HEK293 (cell line): ENCODE measurements around the gene SNX17.

Experiments used
- MEIS1 ChIP-seq: sonication (generic); formaldehyde crosslinking; IDR thresholded peaks from 2 replicates; pipeline ENCODE4 v1.8.1; 2022; ENCODE audit warnings: missing genetic modification reagents, mild to moderate bottlenecking, borderline replicate concordance
- ZNF266 ChIP-seq: fragments of 450-650 bp; formaldehyde crosslinking; IDR thresholded peaks from 2 replicates; pipeline ENCODE4 v1.5.1; 2016; ENCODE audit warnings: missing biosample characterization, missing genetic modification characterization, low read depth

- TF ChIP-seq MEIS1 (CRISPR knock-in tag), result no peak
- TF ChIP-seq ZNF266 (tag by site-specific recombination), result no peak
These were observed 52.5 kb downstream of the SNX17 start for GRCh38 chr2:27422958-27423357.
